NCI-H226 (cell line): ENCODE measurements around the gene RGS2.

Experiments used
- DNase-seq: peaks from one replicate; pipeline ENCODE4 v3.0.0-alpha.2; 2015

The RGS2 gene

DNA sequence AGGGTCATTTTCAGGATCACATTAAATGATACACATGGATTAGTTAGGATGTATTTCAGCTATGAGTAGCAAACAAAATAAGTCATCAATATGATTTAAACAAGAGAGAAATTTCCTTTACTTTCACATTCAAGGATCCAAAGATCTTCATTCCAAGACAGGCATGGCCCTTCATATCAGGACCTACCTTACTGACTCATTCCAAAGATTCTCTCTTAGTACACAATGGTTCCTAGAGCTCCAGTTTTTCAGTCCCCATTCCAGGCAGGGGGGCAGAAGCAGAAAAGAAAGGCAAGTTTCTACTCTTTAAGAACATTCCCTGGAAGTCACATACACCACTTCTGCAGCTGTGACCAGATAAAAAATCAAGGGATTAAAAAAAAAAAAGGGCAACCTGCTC lies 23.7 kb downstream of the RGS2 start:
- peak; percentile 24 for DNase-seq

DNA sequence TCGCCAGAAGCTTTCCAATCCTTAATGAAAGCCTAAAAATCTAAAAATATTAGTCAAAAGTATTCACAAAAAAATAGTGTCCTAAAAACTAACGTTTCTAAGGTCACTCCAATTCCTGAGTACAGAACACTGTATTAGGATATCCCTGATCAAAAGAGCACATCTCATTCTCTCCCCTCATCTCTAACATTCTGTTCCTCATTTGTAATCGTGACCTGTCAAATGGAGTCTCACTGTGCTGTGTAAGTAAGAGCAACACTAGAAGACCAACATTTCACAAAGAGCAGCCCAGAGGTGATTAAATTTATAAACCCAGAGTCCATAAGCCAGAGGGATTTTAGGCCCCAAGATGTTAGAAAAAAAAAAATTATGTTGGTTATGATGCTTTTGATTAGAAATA lies 26.3 kb downstream of the RGS2 start:
- no peak for DNase-seq

DNA sequence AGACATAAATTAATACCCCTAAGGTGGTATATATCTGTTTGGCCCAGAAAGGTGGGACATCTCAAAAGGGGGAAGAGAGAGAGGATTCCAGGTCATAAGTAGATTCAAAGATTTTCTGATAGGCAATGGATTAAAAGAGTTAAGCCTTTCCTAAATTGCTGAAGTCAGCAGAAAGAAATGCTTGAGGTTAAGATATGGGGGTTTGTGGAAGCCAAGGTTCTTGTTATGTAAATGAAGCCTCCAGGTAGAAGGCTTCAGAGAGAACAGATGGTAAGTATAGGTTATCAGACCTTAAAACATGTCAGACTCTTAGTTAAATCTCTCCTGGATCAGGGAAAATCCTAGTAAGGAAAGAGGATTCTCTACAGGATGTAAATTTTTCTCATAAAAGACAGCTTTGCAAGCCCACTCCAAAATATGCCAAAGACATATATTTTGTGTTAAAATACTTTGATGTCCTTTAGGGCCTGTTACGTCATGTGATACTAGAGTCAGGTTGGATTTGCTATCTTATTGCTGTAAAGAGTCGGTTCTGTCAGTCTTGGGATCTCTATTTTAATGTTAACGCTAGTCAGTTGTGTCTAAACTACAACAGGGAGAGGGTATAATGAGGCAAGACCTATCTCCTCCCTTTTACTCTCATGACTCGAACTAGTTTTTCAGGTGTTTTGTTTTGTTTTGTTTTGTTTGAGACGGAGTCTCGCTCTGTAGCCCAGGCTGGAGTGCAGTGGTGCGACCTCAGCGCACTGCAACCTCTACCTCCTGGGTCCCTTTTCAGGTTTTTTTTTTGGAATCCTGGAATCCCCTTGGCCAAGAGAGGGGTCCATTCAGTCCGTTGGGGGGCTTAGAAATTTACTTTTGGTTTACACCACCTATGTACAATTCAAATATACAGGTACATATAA lies 30.6 kb downstream of the RGS2 start:
- DNase-seq, result no peak

DNA sequence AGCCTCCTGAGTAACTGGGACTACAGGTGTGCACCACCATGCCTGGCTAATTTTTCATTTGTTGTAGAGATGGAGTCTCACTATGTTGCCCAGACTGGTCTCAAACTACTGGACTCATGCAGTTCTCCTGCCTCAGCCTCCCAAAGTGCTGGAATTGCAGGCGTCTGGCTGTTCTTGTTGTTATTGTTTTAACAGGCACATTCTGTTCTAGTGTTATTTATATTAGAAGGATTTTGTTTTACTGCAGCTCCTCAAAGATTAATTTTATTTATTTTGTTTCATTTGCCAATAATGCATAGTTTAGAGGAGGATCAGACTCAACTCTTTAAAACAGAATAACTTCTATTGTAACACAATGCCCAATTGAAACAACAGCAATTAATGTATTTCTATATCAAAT lies 35.5 kb downstream of the RGS2 start:
- no peak for DNase-seq

DNA sequence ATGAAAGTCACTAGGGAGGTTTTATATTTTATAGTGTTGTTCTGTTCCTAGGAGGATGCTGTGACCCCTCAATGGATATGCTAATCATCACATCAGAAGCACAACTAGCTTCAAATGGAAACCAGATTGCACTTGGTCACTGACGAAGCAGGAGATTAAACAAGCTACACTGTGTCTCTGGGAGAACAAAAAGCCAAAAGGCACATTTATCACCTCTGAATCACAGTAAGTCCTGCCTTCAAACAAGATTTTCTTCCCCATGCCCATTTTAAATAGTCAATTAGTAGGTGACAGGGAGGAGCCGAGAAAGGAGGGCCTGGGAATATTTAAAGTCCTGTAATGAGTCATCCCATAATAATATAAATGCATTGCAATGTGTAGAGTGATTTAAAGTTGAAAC lies 38.1 kb downstream of the RGS2 start:
- DNase-seq, result no peak

DNA sequence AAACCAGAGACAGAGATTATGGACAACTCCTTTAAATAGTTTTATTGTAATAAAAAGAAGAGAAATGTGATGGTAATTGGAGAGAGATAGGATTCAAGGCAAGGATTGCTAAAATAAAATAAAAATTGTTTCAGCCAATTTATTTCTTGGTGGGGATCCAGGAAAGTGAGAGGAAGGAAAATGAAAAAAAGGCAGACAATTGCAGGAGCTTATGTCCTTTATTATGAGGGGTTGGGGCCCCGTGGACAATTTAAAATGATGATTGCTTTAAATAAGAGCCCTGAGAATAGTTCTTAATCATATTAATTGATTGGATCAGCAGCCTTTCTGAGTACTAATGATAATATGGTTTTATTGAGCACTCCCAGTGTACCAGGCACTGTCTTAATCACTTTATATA lies 40.2 kb downstream of the RGS2 start:
- DNase-seq, result no peak

DNA sequence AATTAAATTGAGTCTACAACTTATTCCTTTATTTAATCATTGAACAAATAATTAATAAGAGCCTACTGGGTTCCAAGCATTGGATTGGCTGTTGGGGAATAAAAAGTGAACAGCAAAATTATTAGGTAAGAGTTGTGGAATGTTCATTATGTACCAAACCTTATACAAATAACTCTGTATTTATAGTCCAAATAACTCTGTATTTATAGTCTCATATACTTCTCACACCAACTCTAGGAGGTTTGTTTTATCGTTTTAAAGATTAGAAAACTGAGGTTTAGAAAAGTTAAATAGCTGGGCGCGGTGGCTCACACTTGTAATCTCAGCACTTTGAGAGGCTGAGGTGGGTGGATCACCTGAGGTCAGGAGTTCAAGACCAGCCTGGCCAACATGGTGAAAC lies 40.6 kb downstream of the RGS2 start:
- no peak for DNase-seq

DNA sequence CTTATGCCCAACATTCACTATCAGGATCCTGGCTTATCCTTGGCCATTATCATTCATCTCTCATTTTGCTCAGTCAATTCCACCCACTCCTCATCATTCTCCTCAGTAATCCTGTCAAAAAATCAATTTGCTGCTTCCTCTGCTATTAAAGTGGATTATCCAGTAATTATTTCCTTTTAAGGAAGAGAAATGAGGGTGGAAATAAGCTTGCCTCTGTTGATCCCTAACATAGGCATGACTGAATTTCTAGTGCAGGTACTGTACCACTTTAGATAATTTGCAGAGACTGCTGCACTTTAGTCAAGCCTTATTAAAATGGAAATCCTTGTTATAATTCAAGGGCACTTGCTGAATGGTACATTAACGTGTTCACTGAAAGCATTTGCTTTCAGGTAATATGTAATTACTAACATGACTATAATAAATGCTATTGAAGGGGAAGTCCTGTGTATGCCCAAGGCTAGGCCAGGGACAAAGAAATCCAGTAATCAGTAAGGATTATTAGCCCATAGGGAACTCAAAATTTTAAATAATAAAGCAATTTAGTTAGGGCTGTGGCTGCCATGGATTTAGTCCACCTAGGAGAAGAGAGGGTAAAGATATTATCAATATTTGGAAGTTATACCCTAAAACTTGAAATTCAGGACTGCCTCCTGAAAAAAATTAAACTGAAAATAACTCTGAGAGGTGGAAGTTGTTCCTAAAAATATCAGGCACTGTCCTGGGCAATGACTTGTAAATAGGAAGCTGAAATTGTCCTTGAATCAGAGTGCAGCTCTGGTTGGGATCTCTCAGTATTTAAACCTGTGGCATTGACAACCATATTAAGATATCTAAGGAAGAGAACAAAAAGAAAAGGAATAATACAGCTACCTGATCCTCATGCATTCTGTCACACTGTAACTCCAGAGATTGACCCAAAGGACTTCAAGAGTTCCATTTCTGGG lies 43.4 kb downstream of the RGS2 start:
- DNase-seq, result no peak

DNA sequence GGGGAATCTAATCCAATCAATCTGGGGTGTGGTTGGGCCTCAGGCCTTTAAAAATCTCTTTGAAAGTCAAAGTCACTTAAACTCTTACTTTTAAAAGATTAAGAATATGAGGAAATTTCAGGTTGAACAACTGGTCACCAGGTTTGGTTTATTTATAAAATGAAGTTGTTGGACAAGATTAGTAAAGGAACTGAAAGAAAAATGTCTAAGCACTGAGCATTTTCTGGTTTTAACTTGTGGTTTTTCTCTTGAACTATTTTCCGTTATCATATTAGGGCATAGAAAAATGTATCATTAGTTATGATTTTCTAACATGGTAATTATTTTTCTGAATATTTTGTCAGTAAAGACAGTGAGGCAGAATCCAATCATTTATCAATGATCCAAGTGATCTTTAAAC lies 49.6 kb downstream of the RGS2 start:
- no peak for DNase-seq

DNA sequence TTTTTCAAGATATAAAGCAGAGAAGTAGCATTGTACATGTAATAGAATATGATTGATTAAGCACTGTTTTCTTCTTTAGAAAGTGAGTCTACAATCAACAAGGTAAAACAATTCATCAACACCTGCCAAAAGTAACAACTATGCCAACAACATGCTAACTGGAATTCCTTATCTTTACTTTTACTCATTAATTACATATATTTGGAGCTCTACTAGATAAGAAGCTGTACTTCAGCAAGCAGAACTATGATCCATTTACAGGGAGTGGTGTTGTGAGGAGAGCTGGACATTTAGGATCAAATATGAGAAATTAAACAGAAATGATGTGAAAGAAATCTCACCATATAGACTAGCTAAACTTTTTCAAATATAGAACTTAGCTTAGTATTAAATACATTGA lies 51.0 kb downstream of the RGS2 start:
- no peak for DNase-seq

DNA sequence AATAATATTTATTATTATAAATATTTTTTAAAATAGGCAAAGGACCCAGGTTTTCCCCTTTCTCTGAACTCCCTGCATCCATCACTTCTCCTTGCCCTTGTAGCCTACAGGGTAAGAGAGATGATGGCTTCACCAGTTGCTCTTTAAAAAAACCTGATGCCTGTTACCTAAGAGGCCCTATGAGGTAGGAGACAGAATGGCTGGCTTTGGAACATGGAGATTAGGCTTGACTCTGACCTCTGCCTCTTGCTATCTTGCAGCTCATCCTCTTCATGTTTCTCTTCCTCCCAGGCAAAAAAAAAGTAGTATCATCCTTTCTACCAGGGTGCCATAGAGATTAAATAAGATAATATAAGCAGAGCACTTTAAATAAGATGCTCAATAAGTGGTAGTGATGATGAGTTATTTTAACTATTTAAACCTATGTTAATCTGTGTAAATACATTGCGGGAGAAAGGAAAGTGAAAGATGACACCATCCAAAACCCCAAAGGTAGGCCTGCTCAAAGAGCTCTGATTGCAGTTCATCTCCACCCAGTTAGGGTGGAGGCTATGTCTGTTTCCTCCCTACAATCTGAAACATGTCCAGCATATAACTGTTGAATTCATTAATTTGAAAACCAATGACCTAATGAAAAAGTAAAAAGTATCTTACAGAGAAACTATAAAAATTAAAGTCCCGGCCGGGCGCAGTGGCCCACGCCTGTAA lies 51.8 kb downstream of the RGS2 start:
- DNase-seq, result no peak

DNA sequence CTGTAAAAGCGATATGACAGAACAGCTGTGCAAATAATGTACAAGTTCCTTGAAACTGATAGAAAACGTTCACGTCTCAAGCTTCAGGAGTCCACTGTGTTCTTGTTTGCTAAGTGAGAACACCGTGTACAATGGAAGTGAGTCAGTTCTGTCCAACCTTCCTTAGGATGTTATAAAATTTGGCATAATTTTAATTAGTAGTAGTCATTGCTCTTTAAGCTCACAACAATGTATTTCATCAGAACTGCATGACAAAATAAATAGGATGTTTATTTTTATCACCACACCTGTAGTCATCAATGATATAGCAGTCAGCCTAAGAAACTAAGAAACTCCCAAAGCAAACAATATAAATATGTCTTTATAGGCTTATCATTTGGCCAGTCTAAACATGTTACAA lies 53.0 kb downstream of the RGS2 start:
- DNase-seq, result no peak
